ENCODE data around the gene ZNF860.

Gene ZNF860

DNA sequence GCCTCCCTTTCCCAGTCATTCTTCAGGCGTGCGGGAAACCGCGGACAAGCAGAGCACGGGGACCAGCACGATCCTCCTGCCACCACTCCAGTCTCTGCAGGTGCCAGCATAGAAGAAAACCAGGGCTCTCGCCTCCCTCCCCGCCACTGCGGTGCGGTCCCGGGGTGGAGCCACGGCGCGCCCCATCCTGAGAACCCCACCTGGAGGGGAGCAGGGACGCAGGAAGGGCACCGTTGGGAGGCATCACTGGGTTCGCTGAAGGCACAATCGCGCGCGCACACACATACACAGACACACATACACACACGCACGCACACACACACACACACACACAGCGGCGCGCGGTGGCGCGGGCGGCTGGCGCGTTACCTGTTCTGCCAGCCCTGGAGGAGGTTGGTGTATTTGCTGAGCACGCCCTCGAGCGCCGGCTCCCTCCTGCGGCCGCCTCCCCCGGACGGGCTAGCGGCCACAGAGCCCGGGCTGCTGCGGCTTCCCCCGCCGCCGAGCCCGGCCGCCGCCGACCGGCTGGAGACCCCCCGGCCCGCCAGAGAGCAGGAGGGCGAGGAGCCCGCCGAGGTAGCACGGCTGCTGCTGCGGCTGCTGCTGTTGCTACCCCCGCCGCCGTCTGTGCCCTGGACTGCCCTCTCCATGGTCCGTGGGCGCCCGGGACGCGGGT, 882 bp upstream of the ZNF860 start:
- peak overlapping the region; percentile 74 for H3K27ac ChIP-seq (ENCODE audit: low read length, poor library complexity, severe bottlenecking)
- peaks cover 8% of the 10 kb centered on the region for H3K4me1 ChIP-seq (ENCODE audit: control insufficient read depth, insufficient read depth, low read depth, low read length)

GRCh38 chr3:31984321-31984720, 2.8 kb downstream of the ZNF860 start:
- no peak overlapping the region for H3K4me2 ChIP-seq (ENCODE audit: low read length, poor library complexity, severe bottlenecking)
- no peak for DNase-seq
- H3K9ac ChIP-seq (ENCODE audit: low read length) = no peak overlapping the region
- no peak overlapping the region for H3K27ac ChIP-seq (ENCODE audit: low read length, poor library complexity, severe bottlenecking)
- no peak overlapping the region for H2BK5ac ChIP-seq (ENCODE audit: low read depth, low read length, poor library complexity, severe bottlenecking)
- H3K14ac ChIP-seq (ENCODE audit: low read length in 2 of 2) = no peak overlapping the region
- no peak overlapping the region for H2BK12ac ChIP-seq (ENCODE audit: low read length in 2 of 2)
- H3K79me1 ChIP-seq (replicated peaks; ENCODE audit: low read length, poor library complexity, severe bottlenecking) = peaks cover 4% of the 10 kb centered on the region
- no peaks in the 10 kb centered on the region for H3K36me3 ChIP-seq (ENCODE audit: control insufficient read depth in 1 of 2, insufficient read depth in 2 of 2, low read depth in 1 of 2, low read length in 2 of 2)
- no peak overlapping the region for H2AFZ ChIP-seq (ENCODE audit: low read depth, low read length)
- H3K9me3 ChIP-seq (ENCODE audit: control insufficient read depth, low read length) = peaks cover 21% of the 10 kb centered on the region
- no peak overlapping the region for H3K4me3 ChIP-seq (ENCODE audit: insufficient read depth in 1 of 2, low read depth in 1 of 2, low read length in 2 of 2)
- no peak overlapping the region for H2AK5ac ChIP-seq (ENCODE audit: low read length, severe bottlenecking)
- H3K4me1 ChIP-seq (ENCODE audit: control insufficient read depth, insufficient read depth, low read depth, low read length) = peaks cover 8% of the 10 kb centered on the region
- no peak overlapping the region for H4K91ac ChIP-seq (ENCODE audit: low read length)
- H2BK15ac ChIP-seq (ENCODE audit: low read depth, poor library complexity, severe bottlenecking) = no peak overlapping the region
- H4K8ac ChIP-seq (ENCODE audit: low read length) = no peak overlapping the region
- no peaks in the 10 kb centered on the region for H3K27me3 ChIP-seq (ENCODE audit: control insufficient read depth in 1 of 2, insufficient read depth in 1 of 2, low read length in 2 of 2)
- no peak overlapping the region for H2BK120ac ChIP-seq (ENCODE audit: low read depth, low read length)
- H3K4ac ChIP-seq (ENCODE audit: low read depth in 1 of 2, low read length in 2 of 2) = no peak overlapping the region
- 100% methylated on average over 3 of the region's 4 CpGs for WGBS
- no peak overlapping the region for H3K18ac ChIP-seq (ENCODE audit: low read depth in 1 of 2, low read length in 2 of 2)
- no peak overlapping the region for H3K23ac ChIP-seq (ENCODE audit: low read length in 2 of 2)

More for the DNA sequence above, 882 bp upstream of the ZNF860 start:
- no peak overlapping the region for H2AK5ac ChIP-seq (ENCODE audit: low read length, severe bottlenecking)
- peak overlapping the region; percentile 79 for H4K91ac ChIP-seq (ENCODE audit: low read length)
- H2BK5ac ChIP-seq (ENCODE audit: low read depth, low read length, poor library complexity, severe bottlenecking) = peak overlapping the region; percentile 53
- H3K4me2 ChIP-seq (ENCODE audit: low read length, poor library complexity, severe bottlenecking) = peak overlapping the region; percentile 86
- peak overlapping the region; percentile 97 to 98 for H3K18ac ChIP-seq (ENCODE audit: low read depth in 1 of 2, low read length in 2 of 2)
- no peaks in the 10 kb centered on the region for H3K9me3 ChIP-seq (ENCODE audit: control insufficient read depth, low read length)
- H3K79me1 ChIP-seq (replicated peaks; ENCODE audit: low read length, poor library complexity, severe bottlenecking) = peaks cover 14% of the 10 kb centered on the region
- peak overlapping the region; percentile 89 for H4K8ac ChIP-seq (ENCODE audit: low read length)
- no peaks in the 10 kb centered on the region for H3K36me3 ChIP-seq (ENCODE audit: control insufficient read depth in 1 of 2, insufficient read depth in 2 of 2, low read depth in 1 of 2, low read length in 2 of 2)
- peak overlapping the region; percentile 88 for H2BK15ac ChIP-seq (ENCODE audit: low read depth, poor library complexity, severe bottlenecking)
- H2AFZ ChIP-seq (ENCODE audit: low read depth, low read length) = peak overlapping the region; percentile 79
- under 1% methylated on average over 41 of the region's 66 CpGs for WGBS
- peaks cover 0 to 4% of the 10 kb centered on the region in 2 experiments for H3K27me3 ChIP-seq (ENCODE audit: control insufficient read depth in 1 of 2, insufficient read depth in 1 of 2, low read length in 2 of 2)
- H3K14ac ChIP-seq (ENCODE audit: low read length in 2 of 2) = peak overlapping the region in 1 of 2 experiments; percentile 88
- DNase-seq = peak; percentile 72
- peak overlapping the region; percentile 81 to 90 for H3K4me3 ChIP-seq (ENCODE audit: insufficient read depth in 1 of 2, low read depth in 1 of 2, low read length in 2 of 2)
- H2BK120ac ChIP-seq (ENCODE audit: low read depth, low read length) = peak overlapping the region; percentile 94
- peak overlapping the region; percentile 70 to 95 for H3K4ac ChIP-seq (ENCODE audit: low read depth in 1 of 2, low read length in 2 of 2)
- H2BK12ac ChIP-seq (ENCODE audit: low read length in 2 of 2) = peak overlapping the region; percentile 49 to 95
- H3K9ac ChIP-seq (ENCODE audit: low read length) = peak overlapping the region; percentile 81
- H3K23ac ChIP-seq (ENCODE audit: low read length in 2 of 2) = peak overlapping the region in 1 of 2 experiments; percentile 90

- Histone ChIP-seq H2BK15ac (ENCODE audit: low read depth, poor library complexity, severe bottlenecking) (no peak overlapping the region), H2AK5ac (ENCODE audit: low read length, severe bottlenecking) (no peak overlapping the region), H3K4me3 (ENCODE audit: insufficient read depth in 1 of 2, low read depth in 1 of 2, low read length in 2 of 2) (no peak overlapping the region), H3K23ac (ENCODE audit: low read length in 2 of 2) (no peak overlapping the region), H2BK120ac (ENCODE audit: low read depth, low read length) (no peak overlapping the region), H3K9me3 (ENCODE audit: control insufficient read depth, low read length) (peaks cover 32% of the 10 kb centered on the region), H3K14ac (ENCODE audit: low read length in 2 of 2) (no peak overlapping the region), H3K18ac (ENCODE audit: low read depth in 1 of 2, low read length in 2 of 2) (no peak overlapping the region), H2BK12ac (ENCODE audit: low read length in 2 of 2) (no peak overlapping the region), H3K27me3 (ENCODE audit: control insufficient read depth in 1 of 2, insufficient read depth in 1 of 2, low read length in 2 of 2) (no peaks in the 10 kb centered on the region), H2BK5ac (ENCODE audit: low read depth, low read length, poor library complexity, severe bottlenecking) (no peak overlapping the region), H3K36me3 (ENCODE audit: control insufficient read depth in 1 of 2, insufficient read depth in 2 of 2, low read depth in 1 of 2, low read length in 2 of 2) (no peaks in the 10 kb centered on the region), H3K4me2 (ENCODE audit: low read length, poor library complexity, severe bottlenecking) (no peak overlapping the region), H3K27ac (ENCODE audit: low read length, poor library complexity, severe bottlenecking) (no peak overlapping the region), H2AFZ (ENCODE audit: low read depth, low read length) (no peak overlapping the region), H3K4me1 (ENCODE audit: control insufficient read depth, insufficient read depth, low read depth, low read length) (peaks cover 6% of the 10 kb centered on the region), H3K9ac (ENCODE audit: low read length) (no peak overlapping the region), H4K91ac (ENCODE audit: low read length) (no peak overlapping the region), H4K8ac (ENCODE audit: low read length) (no peak overlapping the region), H3K4ac (ENCODE audit: low read depth in 1 of 2, low read length in 2 of 2) (no peak overlapping the region), H3K79me1 (replicated peaks; ENCODE audit: low read length, poor library complexity, severe bottlenecking) (no peaks in the 10 kb centered on the region)
- DNase-seq = no peak
- WGBS = 100% methylated on average over 2 of the region's 2 CpGs
Measured at GRCh38 chr3:31985831-31986230, 4.3 kb downstream of the ZNF860 start.

DNA sequence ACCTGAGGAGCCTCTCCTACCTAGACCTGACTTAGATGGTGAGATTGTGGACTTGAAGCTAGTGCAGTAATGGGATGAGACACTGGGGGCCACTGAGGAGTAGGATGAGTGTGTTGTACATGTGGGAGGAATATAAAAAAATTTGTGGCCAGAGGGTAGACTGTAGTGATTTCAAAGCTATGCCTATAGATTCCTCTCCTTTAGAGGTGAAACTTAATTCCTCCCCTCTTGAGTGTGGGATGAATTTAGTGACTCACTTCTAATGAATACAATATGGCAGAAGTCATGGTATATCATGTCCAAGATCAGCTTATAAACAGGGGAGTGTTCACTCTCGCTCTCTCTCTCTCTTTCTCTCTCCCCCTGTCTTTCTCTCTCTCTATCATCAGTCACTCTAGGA, 6.7 kb downstream of the ZNF860 start:
- Histone ChIP-seq H2BK12ac (ENCODE audit: low read length in 2 of 2) (no peak overlapping the region), H2AFZ (ENCODE audit: low read depth, low read length) (no peak overlapping the region), H3K9me3 (ENCODE audit: control insufficient read depth, low read length) (peaks cover 46% of the 10 kb centered on the region), H3K4me2 (ENCODE audit: low read length, poor library complexity, severe bottlenecking) (no peak overlapping the region), H3K27me3 (ENCODE audit: control insufficient read depth in 1 of 2, insufficient read depth in 1 of 2, low read length in 2 of 2) (no peaks in the 10 kb centered on the region), H3K79me1 (replicated peaks; ENCODE audit: low read length, poor library complexity, severe bottlenecking) (no peaks in the 10 kb centered on the region), H2BK120ac (ENCODE audit: low read depth, low read length) (no peak overlapping the region), H3K4me3 (ENCODE audit: insufficient read depth in 1 of 2, low read depth in 1 of 2, low read length in 2 of 2) (peak overlapping the region in 1 of 2 experiments; percentile 6), H2AK5ac (ENCODE audit: low read length, severe bottlenecking) (no peak overlapping the region), H3K14ac (ENCODE audit: low read length in 2 of 2) (no peak overlapping the region), H2BK15ac (ENCODE audit: low read depth, poor library complexity, severe bottlenecking) (no peak overlapping the region), H3K36me3 (ENCODE audit: control insufficient read depth in 1 of 2, insufficient read depth in 2 of 2, low read depth in 1 of 2, low read length in 2 of 2) (no peaks in the 10 kb centered on the region), H4K91ac (ENCODE audit: low read length) (no peak overlapping the region), H3K4me1 (ENCODE audit: control insufficient read depth, insufficient read depth, low read depth, low read length) (no peaks in the 10 kb centered on the region), H3K9ac (ENCODE audit: low read length) (no peak overlapping the region), H3K4ac (ENCODE audit: low read depth in 1 of 2, low read length in 2 of 2) (no peak overlapping the region), H3K27ac (ENCODE audit: low read length, poor library complexity, severe bottlenecking) (no peak overlapping the region), H3K18ac (ENCODE audit: low read depth in 1 of 2, low read length in 2 of 2) (no peak overlapping the region), H3K23ac (ENCODE audit: low read length in 2 of 2) (no peak overlapping the region), H4K8ac (ENCODE audit: low read length) (no peak overlapping the region), H2BK5ac (ENCODE audit: low read depth, low read length, poor library complexity, severe bottlenecking) (no peak overlapping the region)
- DNase-seq = no peak
- WGBS = 100% methylated on average over 1 of the region's 1 CpG

Data from mesenchymal stem cell (in vitro differentiated cells and primary cell).